IPS-20b (cell line): Measurements from ENCODE around the gene RBM45.
A peak's percentile ranks its signal among the peaks of the same experiment; 100 is the strongest.

Experiments
- H3K27ac ChIP-seq: one replicate; pipeline ENCODE4 v1.5.1; 2013; ENCODE audit warnings: low read length
- H3K27me3 ChIP-seq: 2 replicates; pipeline ENCODE4 v1.6.1; 2013; ENCODE audit warnings: mild to moderate bottlenecking, low read length, inconsistent platforms; ENCODE audit not compliant: insufficient read depth
- H3K36me3 ChIP-seq: 2 replicates; pipeline ENCODE4 v1.6.1; 2013; ENCODE audit warnings: low read depth, mild to moderate bottlenecking, inconsistent platforms, low read length, moderate library complexity; ENCODE audit not compliant: insufficient read depth
- H3K4me1 ChIP-seq: 2 replicates; pipeline ENCODE4 v1.6.1; 2013; ENCODE audit warnings: mild to moderate bottlenecking, control low read depth, inconsistent platforms, low read length, moderate library complexity; ENCODE audit not compliant: insufficient read depth
- H3K4me3 ChIP-seq: 2 replicates; pipeline ENCODE4 v1.5.1; 2013; ENCODE audit warnings: mild to moderate bottlenecking, low read length, inconsistent platforms
- H3K9ac ChIP-seq: 2 replicates; pipeline ENCODE4 v1.6.1; 2013; ENCODE audit warnings: low read depth, mild to moderate bottlenecking, inconsistent platforms, low read length, moderate library complexity
- H3K9me3 ChIP-seq: 2 replicates; pipeline ENCODE4 v1.6.1; 2013; ENCODE audit warnings: mild to moderate bottlenecking, low read depth, low read length, inconsistent platforms; ENCODE audit not compliant: insufficient read depth

Gene RBM45

GRCh38 chr2:178111743-178112142 lies 494 bp upstream of the RBM45 start:
- H3K9me3 ChIP-seq = no peaks in the 10 kb centered on the region
- H3K4me1 ChIP-seq = no peaks in the 10 kb centered on the region; the same call in none of the 2 replicates

GRCh38 chr2:178114462-178114861 lies 2.2 kb downstream of the RBM45 start:
- H3K36me3 ChIP-seq = peaks cover 5% of the 10 kb centered on the region; the same call in 1 of the 2 replicates
- H3K4me3 ChIP-seq = no peak overlapping the region
- H3K9me3 ChIP-seq = no peaks in the 10 kb centered on the region
- H3K4me1 ChIP-seq = no peaks in the 10 kb centered on the region; the same call in none of the 2 replicates
- no peak overlapping the region for H3K27ac ChIP-seq
- no peak overlapping the region for H3K9ac ChIP-seq
- no peaks in the 10 kb centered on the region for H3K27me3 ChIP-seq

More at GRCh38 chr2:178111743-178112142, 494 bp upstream of the RBM45 start:
- H3K9ac ChIP-seq = no peak overlapping the region
- H3K27ac ChIP-seq = no peak overlapping the region
- no peaks in the 10 kb centered on the region for H3K27me3 ChIP-seq
- H3K36me3 ChIP-seq = no peaks in the 10 kb centered on the region
- peak overlapping the region; percentile 88; the same call in 1 of the 2 replicates for H3K4me3 ChIP-seq

GRCh38 chr2:178115271-178115670 lies 3.0 kb downstream of the RBM45 start:
- Histone ChIP-seq H3K4me3 (no peak overlapping the region), H3K36me3 (peaks cover 5% of the 10 kb centered on the region; the same call in 1 of the 2 replicates), H3K27me3 (no peaks in the 10 kb centered on the region), H3K9ac (no peak overlapping the region), H3K27ac (no peak overlapping the region), H3K4me1 (no peaks in the 10 kb centered on the region; the same call in none of the 2 replicates), H3K9me3 (no peaks in the 10 kb centered on the region)

GRCh38 chr2:178117725-178118124 lies 5.5 kb downstream of the RBM45 start:
- H3K9ac ChIP-seq = no peak overlapping the region

GRCh38 chr2:178119179-178119922 lies 7.1 kb downstream of the RBM45 start:
- Histone ChIP-seq H3K27ac (no peak overlapping the region), H3K9me3 (no peaks in the 10 kb centered on the region), H3K4me3 (no peak overlapping the region), H3K9ac (no peak overlapping the region), H3K36me3 (peaks cover 32% of the 10 kb centered on the region), H3K27me3 (no peaks in the 10 kb centered on the region), H3K4me1 (no peaks in the 10 kb centered on the region)

More at GRCh38 chr2:178117725-178118124, 5.5 kb downstream of the RBM45 start:
- no peaks in the 10 kb centered on the region; the same call in none of the 2 replicates for H3K4me1 ChIP-seq
- no peak overlapping the region for H3K27ac ChIP-seq
- H3K9me3 ChIP-seq = no peaks in the 10 kb centered on the region
- H3K36me3 ChIP-seq = peaks cover 19% of the 10 kb centered on the region
- H3K27me3 ChIP-seq = no peaks in the 10 kb centered on the region
- no peak overlapping the region for H3K4me3 ChIP-seq

GRCh38 chr2:178123163-178123562 lies 10.9 kb downstream of the RBM45 start:
- peaks cover 32% of the 10 kb centered on the region for H3K36me3 ChIP-seq
- H3K4me1 ChIP-seq = peaks cover 8% of the 10 kb centered on the region
- H3K27me3 ChIP-seq = no peaks in the 10 kb centered on the region
- no peak overlapping the region for H3K4me3 ChIP-seq
- no peak overlapping the region for H3K9ac ChIP-seq
- no peaks in the 10 kb centered on the region for H3K9me3 ChIP-seq
- H3K27ac ChIP-seq = no peak overlapping the region

- H3K36me3 ChIP-seq = peaks cover 32% of the 10 kb centered on the region
- no peak overlapping the region for H3K4me3 ChIP-seq
- no peak overlapping the region for H3K27ac ChIP-seq
Measured at GRCh38 chr2:178125125-178125524, 12.9 kb downstream of the RBM45 start.

GRCh38 chr2:178125862-178126261 lies 13.6 kb downstream of the RBM45 start:
- H3K36me3 ChIP-seq = peaks cover 32% of the 10 kb centered on the region
- no peaks in the 10 kb centered on the region for H3K27me3 ChIP-seq
- no peaks in the 10 kb centered on the region for H3K9me3 ChIP-seq
- H3K4me3 ChIP-seq = no peak overlapping the region
- peaks cover 10% of the 10 kb centered on the region for H3K4me1 ChIP-seq
- no peak overlapping the region for H3K27ac ChIP-seq
- no peak overlapping the region for H3K9ac ChIP-seq

More at GRCh38 chr2:178125125-178125524, 12.9 kb downstream of the RBM45 start:
- Histone ChIP-seq H3K9ac (0 out of 2 replicates have a peak overlapping the region, but pooled peaks have one; percentile 20), H3K9me3 (no peaks in the 10 kb centered on the region), H3K27me3 (no peaks in the 10 kb centered on the region), H3K4me1 (peaks cover 10% of the 10 kb centered on the region)

- Histone ChIP-seq H3K27ac (no peak overlapping the region), H3K36me3 (peaks cover 5% of the 10 kb centered on the region; the same call in 1 of the 2 replicates), H3K9ac (no peak overlapping the region), H3K4me3 (no peak overlapping the region), H3K4me1 (peaks cover 10% of the 10 kb centered on the region), H3K9me3 (no peaks in the 10 kb centered on the region), H3K27me3 (no peaks in the 10 kb centered on the region)
Measured at GRCh38 chr2:178128836-178129630, 16.8 kb downstream of the RBM45 start.

- Histone ChIP-seq H3K36me3 (no peaks in the 10 kb centered on the region), H3K9ac (no peak overlapping the region), H3K4me1 (no peaks in the 10 kb centered on the region), H3K9me3 (no peaks in the 10 kb centered on the region), H3K27me3 (no peaks in the 10 kb centered on the region), H3K27ac (no peak overlapping the region), H3K4me3 (no peak overlapping the region)
Measured at GRCh38 chr2:178136321-178137025, 24.2 kb downstream of the RBM45 start.

- no peak overlapping the region for H3K9ac ChIP-seq
- H3K4me3 ChIP-seq = no peak overlapping the region
- H3K9me3 ChIP-seq = no peaks in the 10 kb centered on the region
- H3K27me3 ChIP-seq = no peaks in the 10 kb centered on the region
- H3K36me3 ChIP-seq = no peaks in the 10 kb centered on the region
- H3K27ac ChIP-seq = no peak overlapping the region
- no peaks in the 10 kb centered on the region for H3K4me1 ChIP-seq
Measured at GRCh38 chr2:178142274-178143065, 30.2 kb downstream of the RBM45 start.
